Thyroid gland (tissue), 4 donors: ENCODE data around the gene POU6F2.

Source experiments
- CTCF ChIP-seq, 6 experiments: fragments of 200-600 bp in 3 of 6; fragments of 450-650 bp in 3 of 6; sonication (generic) in 3 of 6; IDR thresholded peaks; one replicate each; pipeline ENCODE4 v1.5.1; 2016 to 2019; ENCODE audit warnings: antibody characterized with exemption in 6 of 6, mild to moderate bottlenecking in 2 of 6, inconsistent platforms in 1 of 6, moderate library complexity in 1 of 6
- POLR2A ChIP-seq, 2 donors: fragments of 450-650 bp; IDR thresholded peaks; one replicate each; pipeline ENCODE4 v1.6.1; 2017; ENCODE audit warnings: antibody characterized with exemption in 2 of 2, mild to moderate bottlenecking in 2 of 2, moderate library complexity in 1 of 2

GRCh38 chr7:39383136-39383535 is 405.4 kb downstream of the POU6F2 start:
- no peak for TF ChIP-seq CTCF (IDR thresholded peaks at IDR 0.05)
- no peak for TF ChIP-seq POLR2A (IDR thresholded peaks at IDR 0.05)
